ENCODE data around the gene BCR.

Gene BCR

DNA sequence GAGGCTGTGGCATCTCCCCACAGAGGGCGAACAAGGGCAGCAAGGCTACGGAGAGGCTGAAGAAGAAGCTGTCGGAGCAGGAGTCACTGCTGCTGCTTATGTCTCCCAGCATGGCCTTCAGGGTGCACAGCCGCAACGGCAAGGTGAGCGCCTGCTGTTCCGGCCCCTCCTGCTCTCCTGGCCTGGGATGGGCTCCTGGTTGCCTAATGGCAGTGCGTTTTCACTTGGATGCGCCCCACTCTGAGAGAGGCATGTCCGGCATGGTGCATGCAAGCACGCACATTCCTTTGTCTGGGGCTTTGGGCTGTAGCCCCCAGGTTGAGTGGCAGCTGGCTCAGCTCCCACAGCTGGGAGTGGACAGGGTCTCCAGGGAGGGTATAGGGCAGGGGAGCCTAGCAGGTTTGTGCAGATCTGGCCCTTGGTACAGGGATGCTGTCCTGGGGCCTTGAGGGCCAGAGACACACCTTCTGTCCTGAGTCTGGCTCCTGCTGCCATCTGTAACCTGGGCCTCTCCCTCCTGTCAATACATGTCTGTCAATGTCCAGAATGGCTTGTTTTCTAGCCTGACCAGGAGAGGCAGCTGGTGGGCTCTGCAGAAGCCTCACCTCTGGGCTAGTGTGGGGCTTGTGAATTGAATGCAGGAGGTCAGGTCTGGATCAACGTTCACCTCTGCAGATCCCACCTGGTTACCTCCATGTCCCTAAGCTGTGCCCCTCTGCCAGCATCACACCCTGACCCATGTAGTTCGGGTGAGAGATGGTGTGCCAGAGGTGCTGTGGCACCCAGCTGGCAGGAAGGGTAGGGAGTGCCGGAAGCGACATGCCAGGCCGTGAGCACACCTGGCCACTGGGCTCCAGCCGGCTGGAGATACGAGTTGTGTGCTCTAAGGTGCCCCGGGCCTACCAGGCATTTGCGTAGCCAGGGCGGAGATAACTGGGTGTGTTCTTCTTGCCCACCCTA is 107.1 kb downstream of the BCR start:
- TF ChIP-seq, protein P1, sequence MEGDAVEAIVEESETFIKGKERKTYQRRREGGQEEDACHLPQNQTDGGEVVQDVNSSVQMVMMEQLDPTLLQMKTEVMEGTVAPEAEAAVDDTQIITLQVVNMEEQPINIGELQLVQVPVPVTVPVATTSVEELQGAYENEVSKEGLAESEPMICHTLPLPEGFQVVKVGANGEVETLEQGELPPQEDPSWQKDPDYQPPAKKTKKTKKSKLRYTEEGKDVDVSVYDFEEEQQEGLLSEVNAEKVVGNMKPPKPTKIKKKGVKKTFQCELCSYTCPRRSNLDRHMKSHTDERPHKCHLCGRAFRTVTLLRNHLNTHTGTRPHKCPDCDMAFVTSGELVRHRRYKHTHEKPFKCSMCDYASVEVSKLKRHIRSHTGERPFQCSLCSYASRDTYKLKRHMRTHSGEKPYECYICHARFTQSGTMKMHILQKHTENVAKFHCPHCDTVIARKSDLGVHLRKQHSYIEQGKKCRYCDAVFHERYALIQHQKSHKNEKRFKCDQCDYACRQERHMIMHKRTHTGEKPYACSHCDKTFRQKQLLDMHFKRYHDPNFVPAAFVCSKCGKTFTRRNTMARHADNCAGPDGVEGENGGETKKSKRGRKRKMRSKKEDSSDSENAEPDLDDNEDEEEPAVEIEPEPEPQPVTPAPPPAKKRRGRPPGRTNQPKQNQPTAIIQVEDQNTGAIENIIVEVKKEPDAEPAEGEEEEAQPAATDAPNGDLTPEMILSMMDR (IDR thresholded peaks at IDR 0.05; ENCODE audit: borderline replicate concordance, insufficient read depth, low read depth, low read length) = no peak
- H3K4me3 ChIP-seq (ENCODE audit: low read depth, low read length) = no peak overlapping the region

DNA sequence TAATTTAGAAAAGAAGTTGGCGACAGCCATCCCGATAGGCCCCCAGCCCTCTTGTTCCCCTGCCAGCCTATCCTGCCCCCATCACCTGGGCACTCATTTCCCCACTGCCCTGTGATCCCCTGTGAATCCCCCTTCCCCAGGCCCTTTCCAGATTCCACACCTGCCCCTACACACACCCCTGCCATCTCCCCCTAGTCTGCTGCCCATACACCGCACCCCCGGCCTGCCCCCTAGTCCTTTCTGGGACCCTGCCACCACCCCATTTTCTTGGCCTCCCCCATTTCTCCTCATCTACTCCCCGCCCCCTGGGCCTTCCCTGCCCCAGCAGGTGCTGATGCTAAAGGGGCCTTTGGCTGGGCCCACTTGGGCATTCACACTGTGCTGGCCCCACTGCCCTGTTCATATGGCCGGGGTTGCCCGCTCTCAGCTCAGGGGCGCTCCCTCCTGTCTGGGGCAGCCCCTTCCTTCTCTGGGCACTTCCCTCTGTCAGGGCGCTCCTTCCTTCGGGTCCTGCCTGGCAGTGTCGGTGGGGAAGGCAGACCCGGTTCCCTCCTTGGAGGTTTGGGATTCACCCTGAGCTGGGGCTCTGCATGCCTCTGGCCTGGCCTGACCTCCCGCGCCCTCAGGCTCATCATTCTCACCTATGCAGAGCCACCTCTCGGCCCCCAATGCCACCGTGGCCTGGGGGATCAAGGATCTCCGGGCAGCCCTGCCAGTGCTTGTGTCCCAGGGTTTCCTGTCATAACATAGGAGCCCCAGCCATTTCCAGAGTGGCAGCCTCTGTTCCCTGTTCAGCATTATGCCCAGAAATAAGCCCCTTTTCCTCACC is 108.2 kb downstream of the BCR start:
- no peak overlapping the region for H3K4me3 ChIP-seq (ENCODE audit: low read depth, low read length)
- TF ChIP-seq, protein P1 (IDR thresholded peaks at IDR 0.05; ENCODE audit: borderline replicate concordance, insufficient read depth, low read depth, low read length) = no peak

- TF ChIP-seq, protein P1 (IDR thresholded peaks at IDR 0.05; ENCODE audit: borderline replicate concordance, insufficient read depth, low read depth, low read length) = no peak
- no peak overlapping the region for H3K4me3 ChIP-seq (ENCODE audit: low read depth, low read length)
Observed at GRCh38 chr22:23289130-23289503, 108.8 kb downstream of the BCR start.

DNA sequence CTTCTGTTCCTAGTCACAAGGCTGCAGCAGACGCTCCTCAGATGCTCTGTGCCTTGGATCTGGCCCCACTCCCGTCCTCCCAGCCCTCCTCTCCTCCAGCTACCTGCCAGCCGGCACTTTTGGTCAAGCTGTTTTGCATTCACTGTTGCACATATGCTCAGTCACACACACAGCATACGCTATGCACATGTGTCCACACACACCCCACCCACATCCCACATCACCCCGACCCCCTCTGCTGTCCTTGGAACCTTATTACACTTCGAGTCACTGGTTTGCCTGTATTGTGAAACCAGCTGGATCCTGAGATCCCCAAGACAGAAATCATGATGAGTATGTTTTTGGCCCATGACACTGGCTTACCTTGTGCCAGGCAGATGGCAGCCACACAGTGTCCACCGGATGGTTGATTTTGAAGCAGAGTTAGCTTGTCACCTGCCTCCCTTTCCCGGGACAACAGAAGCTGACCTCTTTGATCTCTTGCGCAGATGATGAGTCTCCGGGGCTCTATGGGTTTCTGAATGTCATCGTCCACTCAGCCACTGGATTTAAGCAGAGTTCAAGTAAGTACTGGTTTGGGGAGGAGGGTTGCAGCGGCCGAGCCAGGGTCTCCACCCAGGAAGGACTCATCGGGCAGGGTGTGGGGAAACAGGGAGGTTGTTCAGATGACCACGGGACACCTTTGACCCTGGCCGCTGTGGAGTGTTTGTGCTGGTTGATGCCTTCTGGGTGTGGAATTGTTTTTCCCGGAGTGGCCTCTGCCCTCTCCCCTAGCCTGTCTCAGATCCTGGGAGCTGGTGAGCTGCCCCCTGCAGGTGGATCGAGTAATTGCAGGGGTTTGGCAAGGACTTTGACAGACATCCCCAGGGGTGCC is 109.8 kb downstream of the BCR start:
- H3K4me3 ChIP-seq (ENCODE audit: low read depth, low read length) = no peak overlapping the region
- TF ChIP-seq, protein P1 (IDR thresholded peaks at IDR 0.05; ENCODE audit: borderline replicate concordance, insufficient read depth, low read depth, low read length) = peak; percentile 89

- TF ChIP-seq, protein P1 (IDR thresholded peaks at IDR 0.05; ENCODE audit: borderline replicate concordance, insufficient read depth, low read depth, low read length) = no peak
- no peak overlapping the region for H3K4me3 ChIP-seq (ENCODE audit: low read depth, low read length)
Observed at GRCh38 chr22:23291806-23292452, 111.6 kb downstream of the BCR start.
